ENCODE data around the gene KCNG4. TPM values are rescaled to one million over a fixed set of nuclear protein-coding genes. Genes with fewer than 3 reads are reported as not detected.

Gene KCNG4
- not detected in 2 replicates for total RNA-seq

- H3K4me3 ChIP-seq (ENCODE audit: low read depth, low read length): no peak within 1 kb of the TSS
- TF ChIP-seq CTCF (conservative IDR thresholded peaks at IDR 0.05; ENCODE audit: low read depth, low read length): no peak
- no peak for DNase-seq (ENCODE audit: low read depth)
Measured at GRCh38 chr16:84239909-84240308, at the start of gene KCNG4. TSS of gene KCNG4 (minus strand) at chr16:84240012. CDS start at chr16:84237485, 2,527 bp downstream.

- H3K4me3 ChIP-seq (ENCODE audit: low read depth, low read length): no peak overlapping the region
- DNase-seq (ENCODE audit: low read depth): no peak
- no peak for TF ChIP-seq CTCF (conservative IDR thresholded peaks at IDR 0.05; ENCODE audit: low read depth, low read length)
Measured at GRCh38 chr16:84288902-84289301, 49.1 kb upstream of the KCNG4 start.

GRCh38 chr16:84286578-84287240 lies 46.9 kb upstream of the KCNG4 start:
- H3K4me3 ChIP-seq (ENCODE audit: low read depth, low read length): peak overlapping the region; percentile 6
- peak; percentile 29 for DNase-seq (ENCODE audit: low read depth)
- TF ChIP-seq CTCF (conservative IDR thresholded peaks at IDR 0.05; ENCODE audit: low read depth, low read length): no peak

- no peak overlapping the region for H3K4me3 ChIP-seq (ENCODE audit: low read depth, low read length)
- DNase-seq (ENCODE audit: low read depth): no peak
- TF ChIP-seq CTCF (conservative IDR thresholded peaks at IDR 0.05; ENCODE audit: low read depth, low read length): no peak
Measured at GRCh38 chr16:84284154-84284722, 44.4 kb upstream of the KCNG4 start.

GRCh38 chr16:84283314-84284153 lies 43.7 kb upstream of the KCNG4 start:
- H3K4me3 ChIP-seq (ENCODE audit: low read depth, low read length): no peak overlapping the region
- DNase-seq (ENCODE audit: low read depth): no peak
- TF ChIP-seq CTCF (conservative IDR thresholded peaks at IDR 0.05; ENCODE audit: low read depth, low read length): no peak

- no peak overlapping the region for H3K4me3 ChIP-seq (ENCODE audit: low read depth, low read length)
- no peak for TF ChIP-seq CTCF (conservative IDR thresholded peaks at IDR 0.05; ENCODE audit: low read depth, low read length)
- no peak for DNase-seq (ENCODE audit: low read depth)
Measured at GRCh38 chr16:84282533-84282932, 42.7 kb upstream of the KCNG4 start.
